ENCODE measurements around the gene TIAM2. TPM values are rescaled to one million over a fixed set of nuclear protein-coding genes. Genes with fewer than 3 reads are reported as not detected.

Gene TIAM2
- total and polyA plus RNA-seq, 2 experiments from 2014 or later = 14.2 to 24.4 TPM

DNA sequence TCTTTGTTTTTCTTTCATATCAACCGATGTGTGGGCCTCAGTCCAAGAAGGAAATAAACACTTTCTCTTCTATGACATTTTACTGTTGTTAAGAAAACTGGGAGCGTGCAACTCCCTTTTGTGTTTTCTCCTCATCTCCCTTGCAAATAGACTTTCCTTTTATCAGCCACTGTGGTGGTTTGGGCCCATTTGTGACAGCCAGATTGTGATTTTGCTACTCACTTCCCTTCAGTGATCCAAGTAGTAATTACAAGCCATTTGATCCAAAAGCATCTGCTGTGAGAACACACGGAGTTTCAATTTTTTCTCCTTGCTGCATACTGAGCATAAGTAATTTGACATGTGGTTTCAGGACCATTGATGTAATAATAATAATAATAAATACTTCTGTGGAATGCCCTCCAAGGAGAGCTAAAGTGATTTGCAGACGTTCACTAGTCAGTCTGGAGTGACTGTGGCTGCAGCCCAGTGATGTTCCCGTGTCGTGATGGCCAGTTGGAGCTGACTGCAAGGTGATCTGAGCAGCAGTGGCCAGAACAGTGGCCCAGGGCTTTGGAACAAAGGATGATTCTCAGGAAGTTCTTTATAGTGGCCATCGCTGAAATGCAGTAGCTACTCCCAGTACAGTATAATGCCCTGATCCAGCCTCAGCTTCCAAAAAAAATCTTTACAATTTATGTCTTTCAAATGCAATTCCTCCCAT, 176.8 kb downstream of the TIAM2 start:
- Histone ChIP-seq H2AFZ (no peak overlapping the region), H3K4me1 (ENCODE audit: insufficient read depth) (peaks cover 30% of the 10 kb centered on the region), H3K27ac (ENCODE audit: low read depth) (peak overlapping the region; percentile 12), H3F3A (replicated peaks; ENCODE audit: low read depth) (no peaks in the 10 kb centered on the region), H3K4me2 (0 out of 2 replicates have a peak overlapping the region, but pooled peaks have one; percentile 17), H3K36me3 (ENCODE audit: insufficient read depth) (no peaks in the 10 kb centered on the region), H3K79me2 (replicated peaks; ENCODE audit: insufficient read depth) (no peaks in the 10 kb centered on the region), H3K4me3 (no peak overlapping the region), H3K9me2 (ENCODE audit: insufficient read depth) (no peaks in the 10 kb centered on the region), H3K27me3 (ENCODE audit: insufficient read depth) (no peaks in the 10 kb centered on the region), H4K20me1 (replicated peaks; ENCODE audit: insufficient read depth) (no peaks in the 10 kb centered on the region)
- Mint-ChIP-seq H3K4me3 (no peak overlapping the region), H3K36me3 (ENCODE audit: low read depth) (no peaks in the 10 kb centered on the region; the same call in 2 of the 3 replicates), H3K27ac (no peak overlapping the region), H3K27me3 (ENCODE audit: insufficient read depth, low read depth, poor library complexity) (peaks cover 2% of the 10 kb centered on the region), H3K9me3 (no peaks in the 10 kb centered on the region), H3K4me1 (peaks cover 28% of the 10 kb centered on the region)
- ATAC-seq = no peak
- no peak for DNase-seq (ENCODE audit: low spot score)
- TF ChIP-seq, protein P1, sequence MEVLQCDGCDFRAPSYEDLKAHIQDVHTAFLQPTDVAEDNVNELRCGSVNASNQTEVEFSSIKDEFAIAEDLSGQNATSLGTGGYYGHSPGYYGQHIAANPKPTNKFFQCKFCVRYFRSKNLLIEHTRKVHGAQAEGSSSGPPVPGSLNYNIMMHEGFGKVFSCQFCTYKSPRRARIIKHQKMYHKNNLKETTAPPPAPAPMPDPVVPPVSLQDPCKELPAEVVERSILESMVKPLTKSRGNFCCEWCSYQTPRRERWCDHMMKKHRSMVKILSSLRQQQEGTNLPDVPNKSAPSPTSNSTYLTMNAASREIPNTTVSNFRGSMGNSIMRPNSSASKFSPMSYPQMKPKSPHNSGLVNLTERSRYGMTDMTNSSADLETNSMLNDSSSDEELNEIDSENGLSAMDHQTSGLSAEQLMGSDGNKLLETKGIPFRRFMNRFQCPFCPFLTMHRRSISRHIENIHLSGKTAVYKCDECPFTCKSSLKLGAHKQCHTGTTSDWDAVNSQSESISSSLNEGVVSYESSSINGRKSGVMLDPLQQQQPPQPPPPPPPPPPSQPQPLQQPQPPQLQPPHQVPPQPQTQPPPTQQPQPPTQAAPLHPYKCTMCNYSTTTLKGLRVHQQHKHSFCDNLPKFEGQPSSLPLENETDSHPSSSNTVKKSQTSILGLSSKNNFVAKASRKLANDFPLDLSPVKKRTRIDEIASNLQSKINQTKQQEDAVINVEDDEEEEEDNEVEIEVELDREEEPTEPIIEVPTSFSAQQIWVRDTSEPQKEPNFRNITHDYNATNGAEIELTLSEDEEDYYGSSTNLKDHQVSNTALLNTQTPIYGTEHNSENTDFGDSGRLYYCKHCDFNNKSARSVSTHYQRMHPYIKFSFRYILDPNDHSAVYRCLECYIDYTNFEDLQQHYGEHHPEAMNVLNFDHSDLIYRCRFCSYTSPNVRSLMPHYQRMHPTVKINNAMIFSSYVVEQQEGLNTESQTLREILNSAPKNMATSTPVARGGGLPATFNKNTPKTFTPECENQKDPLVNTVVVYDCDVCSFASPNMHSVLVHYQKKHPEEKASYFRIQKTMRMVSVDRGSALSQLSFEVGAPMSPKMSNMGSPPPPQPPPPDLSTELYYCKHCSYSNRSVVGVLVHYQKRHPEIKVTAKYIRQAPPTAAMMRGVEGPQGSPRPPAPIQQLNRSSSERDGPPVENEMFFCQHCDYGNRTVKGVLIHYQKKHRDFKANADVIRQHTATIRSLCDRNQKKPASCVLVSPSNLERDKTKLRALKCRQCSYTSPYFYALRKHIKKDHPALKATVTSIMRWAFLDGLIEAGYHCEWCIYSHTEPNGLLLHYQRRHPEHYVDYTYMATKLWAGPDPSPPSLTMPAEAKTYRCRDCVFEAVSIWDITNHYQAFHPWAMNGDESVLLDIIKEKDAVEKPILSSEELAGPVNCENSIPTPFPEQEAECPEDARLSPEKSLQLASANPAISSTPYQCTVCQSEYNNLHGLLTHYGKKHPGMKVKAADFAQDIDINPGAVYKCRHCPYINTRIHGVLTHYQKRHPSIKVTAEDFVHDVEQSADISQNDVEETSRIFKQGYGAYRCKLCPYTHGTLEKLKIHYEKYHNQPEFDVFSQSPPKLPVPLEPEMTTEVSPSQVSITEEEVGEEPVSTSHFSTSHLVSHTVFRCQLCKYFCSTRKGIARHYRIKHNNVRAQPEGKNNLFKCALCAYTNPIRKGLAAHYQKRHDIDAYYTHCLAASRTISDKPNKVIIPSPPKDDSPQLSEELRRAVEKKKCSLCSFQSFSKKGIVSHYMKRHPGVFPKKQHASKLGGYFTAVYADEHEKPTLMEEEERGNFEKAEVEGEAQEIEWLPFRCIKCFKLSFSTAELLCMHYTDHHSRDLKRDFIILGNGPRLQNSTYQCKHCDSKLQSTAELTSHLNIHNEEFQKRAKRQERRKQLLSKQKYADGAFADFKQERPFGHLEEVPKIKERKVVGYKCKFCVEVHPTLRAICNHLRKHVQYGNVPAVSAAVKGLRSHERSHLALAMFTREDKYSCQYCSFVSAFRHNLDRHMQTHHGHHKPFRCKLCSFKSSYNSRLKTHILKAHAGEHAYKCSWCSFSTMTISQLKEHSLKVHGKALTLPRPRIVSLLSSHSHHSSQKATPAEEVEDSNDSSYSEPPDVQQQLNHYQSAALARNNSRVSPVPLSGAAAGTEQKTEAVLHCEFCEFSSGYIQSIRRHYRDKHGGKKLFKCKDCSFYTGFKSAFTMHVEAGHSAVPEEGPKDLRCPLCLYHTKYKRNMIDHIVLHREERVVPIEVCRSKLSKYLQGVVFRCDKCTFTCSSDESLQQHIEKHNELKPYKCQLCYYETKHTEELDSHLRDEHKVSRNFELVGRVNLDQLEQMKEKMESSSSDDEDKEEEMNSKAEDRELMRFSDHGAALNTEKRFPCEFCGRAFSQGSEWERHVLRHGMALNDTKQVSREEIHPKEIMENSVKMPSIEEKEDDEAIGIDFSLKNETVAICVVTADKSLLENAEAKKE (CRISPR knock-in tag; IDR thresholded peaks at IDR 0.05) = no peak
- TF ChIP-seq STAT1 (IDR thresholded peaks at IDR 0.05; ENCODE audit: unreplicated experiment) (no peak), CREB1 (CRISPR knock-in tag; IDR thresholded peaks at IDR 0.05; ENCODE audit: low read depth) (no peak), ZNF114 (CRISPR knock-in tag; IDR thresholded peaks at IDR 0.05) (no peak), NANOG (IDR thresholded peaks at IDR 0.05; ENCODE audit: borderline replicate concordance) (no peak)

DNA sequence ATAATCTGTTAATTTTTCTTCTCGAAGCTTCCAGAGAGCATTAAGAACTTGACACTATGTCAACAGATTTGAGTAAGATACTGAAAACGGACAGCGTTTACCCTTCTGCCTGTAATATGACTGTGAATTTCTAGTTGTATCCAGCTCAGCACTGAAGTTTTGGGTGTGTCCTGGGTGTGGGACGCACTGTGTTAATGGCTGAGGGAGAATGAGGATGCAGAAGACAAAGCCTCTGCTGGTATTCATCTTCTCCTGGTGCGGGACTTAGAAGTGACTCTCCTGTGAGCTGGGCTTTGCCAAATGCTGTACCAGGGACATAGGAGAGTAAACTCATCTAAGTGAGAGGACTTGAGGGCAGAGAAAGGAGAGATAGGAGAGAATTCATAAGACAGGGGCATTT, 178.4 kb downstream of the TIAM2 start:
- Histone ChIP-seq H3K27ac (ENCODE audit: low read depth) (no peak overlapping the region), H4K20me1 (replicated peaks; ENCODE audit: insufficient read depth) (no peaks in the 10 kb centered on the region), H3K27me3 (ENCODE audit: insufficient read depth) (no peaks in the 10 kb centered on the region), H3K4me2 (no peak overlapping the region), H3K4me1 (ENCODE audit: insufficient read depth) (peaks cover 30% of the 10 kb centered on the region), H2AFZ (no peak overlapping the region), H3K4me3 (no peak overlapping the region), H3K9me2 (ENCODE audit: insufficient read depth) (no peaks in the 10 kb centered on the region), H3K79me2 (replicated peaks; ENCODE audit: insufficient read depth) (no peaks in the 10 kb centered on the region), H3K36me3 (ENCODE audit: insufficient read depth) (no peaks in the 10 kb centered on the region), H3F3A (replicated peaks; ENCODE audit: low read depth) (no peaks in the 10 kb centered on the region)
- Mint-ChIP-seq H3K36me3 (ENCODE audit: low read depth) (no peaks in the 10 kb centered on the region), H3K27ac (peak overlapping the region; percentile 20; the same call in 1 of the 2 replicates), H3K4me1 (peaks cover 28% of the 10 kb centered on the region), H3K27me3 (ENCODE audit: insufficient read depth, low read depth, poor library complexity) (peaks cover 2% of the 10 kb centered on the region), H3K9me3 (no peaks in the 10 kb centered on the region), H3K4me3 (no peak overlapping the region)
- DNase-seq (ENCODE audit: low spot score) (no peak), ATAC-seq (no peak)
- TF ChIP-seq EZH2phosphoT487 (IDR thresholded peaks at IDR 0.05; ENCODE audit: unreplicated experiment) (no peak), POLR2AphosphoS5 (IDR thresholded peaks at IDR 0.05; ENCODE audit: low read depth) (no peak)
